Measurements from ENCODE around the gene DCP1A.

GRCh38 chr3:53379898-53380297 lies 32.6 kb upstream of the DCP1A start:
- TF ChIP-seq ZNF70 (CRISPR knock-in tag; IDR thresholded peaks at IDR 0.05) = no peak
- no peak for TF ChIP-seq TSHZ2 (CRISPR knock-in tag; IDR thresholded peaks at IDR 0.05)
